Dendritic cell treated with granulocyte-macrophage colony-stimulating factor and Interleukin-4, amounts not matched to agents 40 ng/mL and 50 ng/mL, for 4 days (primary cell): Measurements from ENCODE around the gene FOXN4.

Source experiments
- H3K27ac Mint-ChIP-seq: one replicate; pipeline ENCODE4 v1.8.0; 2022; ENCODE audit warnings: mild to moderate bottlenecking, mixed read lengths
- H3K27me3 Mint-ChIP-seq: one replicate; pipeline ENCODE4 v1.8.0; 2022; ENCODE audit warnings: mild to moderate bottlenecking, mixed read lengths
- H3K36me3 Mint-ChIP-seq: one replicate; pipeline ENCODE4 v1.8.0; 2022; ENCODE audit warnings: low read depth, mixed read lengths
- H3K4me1 Mint-ChIP-seq: one replicate; pipeline ENCODE4 v1.8.0; 2022; ENCODE audit warnings: low read depth, mixed read lengths
- H3K4me3 Mint-ChIP-seq: one replicate; pipeline ENCODE4 v1.8.0; 2022; ENCODE audit warnings: mild to moderate bottlenecking, moderate library complexity, mixed read lengths
- H3K9me3 Mint-ChIP-seq: one replicate; pipeline ENCODE4 v1.8.0; 2022; ENCODE audit warnings: mixed read lengths
- intact Hi-C: fragments of 100-400 bp; cut with micrococcal nuclease; formaldehyde crosslinking; loops from one replicate; pipeline ENCODE4 v1.15.0; 2022

FOXN4 gene

GRCh38 chr12:109266106-109266879 is 42.8 kb downstream of the FOXN4 start:
- Mint-ChIP-seq H3K9me3 (no peaks in the 10 kb centered on the region), H3K27ac (no peak overlapping the region), H3K27me3 (no peaks in the 10 kb centered on the region), H3K4me1 (no peaks in the 10 kb centered on the region), H3K4me3 (no peak overlapping the region), H3K36me3 (peaks cover 29% of the 10 kb centered on the region)
- intact Hi-C loops = no loop called here

GRCh38 chr12:109264943-109265650 is 44.0 kb downstream of the FOXN4 start:
- H3K9me3 Mint-ChIP-seq = no peaks in the 10 kb centered on the region
- H3K4me1 Mint-ChIP-seq = no peaks in the 10 kb centered on the region
- intact Hi-C loops = no loop called here
- H3K36me3 Mint-ChIP-seq = peaks cover 35% of the 10 kb centered on the region
- H3K27me3 Mint-ChIP-seq = no peaks in the 10 kb centered on the region
- no peak overlapping the region for H3K27ac Mint-ChIP-seq
- H3K4me3 Mint-ChIP-seq = no peak overlapping the region

- H3K27me3 Mint-ChIP-seq = no peaks in the 10 kb centered on the region
- H3K4me3 Mint-ChIP-seq = no peak overlapping the region
- intact Hi-C loops = no loop called here
- peaks cover 43% of the 10 kb centered on the region for H3K36me3 Mint-ChIP-seq
- no peak overlapping the region for H3K27ac Mint-ChIP-seq
- no peaks in the 10 kb centered on the region for H3K9me3 Mint-ChIP-seq
- no peaks in the 10 kb centered on the region for H3K4me1 Mint-ChIP-seq
Measured at GRCh38 chr12:109264095-109264942, 44.8 kb downstream of the FOXN4 start.

- Mint-ChIP-seq H3K4me3 (no peak overlapping the region), H3K27me3 (no peaks in the 10 kb centered on the region), H3K4me1 (no peaks in the 10 kb centered on the region), H3K9me3 (no peaks in the 10 kb centered on the region), H3K36me3 (peaks cover 43% of the 10 kb centered on the region), H3K27ac (no peak overlapping the region)
- intact Hi-C loops = no loop called here
Measured at GRCh38 chr12:109263439-109263838, 45.6 kb downstream of the FOXN4 start.

- Mint-ChIP-seq H3K27me3 (no peaks in the 10 kb centered on the region), H3K36me3 (peaks cover 36% of the 10 kb centered on the region), H3K9me3 (no peaks in the 10 kb centered on the region), H3K4me1 (no peaks in the 10 kb centered on the region), H3K27ac (no peak overlapping the region), H3K4me3 (no peak overlapping the region)
- intact Hi-C loops = no loop called here
Measured at GRCh38 chr12:109261939-109262338, 47.1 kb downstream of the FOXN4 start.

GRCh38 chr12:109261087-109261486 is 48.0 kb downstream of the FOXN4 start:
- peaks cover 31% of the 10 kb centered on the region for H3K36me3 Mint-ChIP-seq
- intact Hi-C loops = no loop called here
- no peak overlapping the region for H3K4me3 Mint-ChIP-seq
- H3K9me3 Mint-ChIP-seq = no peaks in the 10 kb centered on the region
- no peaks in the 10 kb centered on the region for H3K4me1 Mint-ChIP-seq
- H3K27me3 Mint-ChIP-seq = no peaks in the 10 kb centered on the region
- H3K27ac Mint-ChIP-seq = no peak overlapping the region

- no peak overlapping the region for H3K4me3 Mint-ChIP-seq
- H3K27me3 Mint-ChIP-seq = no peaks in the 10 kb centered on the region
- intact Hi-C loops = no loop called here
- H3K4me1 Mint-ChIP-seq = no peaks in the 10 kb centered on the region
- H3K9me3 Mint-ChIP-seq = no peaks in the 10 kb centered on the region
- H3K27ac Mint-ChIP-seq = no peak overlapping the region
- peaks cover 20% of the 10 kb centered on the region for H3K36me3 Mint-ChIP-seq
Measured at GRCh38 chr12:109259545-109259895, 49.6 kb downstream of the FOXN4 start.

GRCh38 chr12:109258607-109259544 is 50.2 kb downstream of the FOXN4 start:
- H3K9me3 Mint-ChIP-seq = peaks cover 6% of the 10 kb centered on the region
- no peak overlapping the region for H3K27ac Mint-ChIP-seq
- H3K4me3 Mint-ChIP-seq = no peak overlapping the region
- H3K27me3 Mint-ChIP-seq = no peaks in the 10 kb centered on the region
- H3K36me3 Mint-ChIP-seq = peaks cover 26% of the 10 kb centered on the region
- H3K4me1 Mint-ChIP-seq = no peaks in the 10 kb centered on the region
- intact Hi-C loops = no loop called here

- peaks cover 12% of the 10 kb centered on the region for H3K9me3 Mint-ChIP-seq
- H3K4me1 Mint-ChIP-seq = no peaks in the 10 kb centered on the region
- H3K27me3 Mint-ChIP-seq = no peaks in the 10 kb centered on the region
- H3K27ac Mint-ChIP-seq = no peak overlapping the region
- H3K4me3 Mint-ChIP-seq = no peak overlapping the region
- H3K36me3 Mint-ChIP-seq = peaks cover 33% of the 10 kb centered on the region
- intact Hi-C loops = no loop called here
Measured at GRCh38 chr12:109258201-109258600, 50.9 kb downstream of the FOXN4 start.

GRCh38 chr12:109256011-109256410 is 53.1 kb downstream of the FOXN4 start:
- Mint-ChIP-seq H3K27ac (no peak overlapping the region), H3K9me3 (peaks cover 17% of the 10 kb centered on the region), H3K4me3 (no peak overlapping the region), H3K4me1 (no peaks in the 10 kb centered on the region), H3K27me3 (no peaks in the 10 kb centered on the region), H3K36me3 (peaks cover 39% of the 10 kb centered on the region)
- intact Hi-C loops = no loop called here

GRCh38 chr12:109255377-109255776 is 53.7 kb downstream of the FOXN4 start:
- no peak overlapping the region for H3K27ac Mint-ChIP-seq
- intact Hi-C loops = no loop called here
- peaks cover 17% of the 10 kb centered on the region for H3K9me3 Mint-ChIP-seq
- no peaks in the 10 kb centered on the region for H3K4me1 Mint-ChIP-seq
- peaks cover 35% of the 10 kb centered on the region for H3K36me3 Mint-ChIP-seq
- no peak overlapping the region for H3K4me3 Mint-ChIP-seq
- no peaks in the 10 kb centered on the region for H3K27me3 Mint-ChIP-seq

- intact Hi-C loops = no loop called here
- Mint-ChIP-seq H3K4me1 (peaks cover 2% of the 10 kb centered on the region), H3K27ac (no peak overlapping the region), H3K36me3 (peaks cover 24% of the 10 kb centered on the region), H3K4me3 (no peak overlapping the region), H3K9me3 (peaks cover 17% of the 10 kb centered on the region), H3K27me3 (no peaks in the 10 kb centered on the region)
Measured at GRCh38 chr12:109253913-109254544, 55.1 kb downstream of the FOXN4 start.

GRCh38 chr12:109252799-109253198 is 56.3 kb downstream of the FOXN4 start:
- Mint-ChIP-seq H3K27me3 (no peaks in the 10 kb centered on the region), H3K36me3 (peaks cover 26% of the 10 kb centered on the region), H3K4me3 (no peak overlapping the region), H3K9me3 (peaks cover 17% of the 10 kb centered on the region), H3K27ac (no peak overlapping the region), H3K4me1 (peaks cover 6% of the 10 kb centered on the region)
- intact Hi-C loops = no loop called here
